Measurements from ENCODE around the gene TM4SF18.

GRCh38 chr3:149368674-149369497 is 35.5 kb upstream of the TM4SF18 start:
- no peak for TF ChIP-seq EZH2 (IDR thresholded peaks at IDR 0.05; ENCODE audit: low read depth, unreplicated experiment)
- no peak for TF ChIP-seq NANOG (IDR thresholded peaks at IDR 0.05; ENCODE audit: borderline replicate concordance)
- no peak for TF ChIP-seq CTCF (conservative IDR thresholded peaks at IDR 0.05; ENCODE audit: low read depth in 2 of 2)
- TF ChIP-seq POLR2AphosphoS5 (IDR thresholded peaks at IDR 0.05; ENCODE audit: low read depth), result no peak
- no peak for TF ChIP-seq CREB1 (CRISPR knock-in tag; IDR thresholded peaks at IDR 0.05; ENCODE audit: low read depth)
- no peak for TF ChIP-seq EZH2phosphoT487 (IDR thresholded peaks at IDR 0.05; ENCODE audit: unreplicated experiment)
- no peak for TF ChIP-seq JUNB (IDR thresholded peaks at IDR 0.05; ENCODE audit: unreplicated experiment)
- TF ChIP-seq REST (IDR thresholded peaks at IDR 0.05; ENCODE audit: unreplicated experiment), result no peak
- no peak for TF ChIP-seq STAT1 (IDR thresholded peaks at IDR 0.05; ENCODE audit: unreplicated experiment)
- no peak for TF ChIP-seq ZNF114 (CRISPR knock-in tag; IDR thresholded peaks at IDR 0.05)
- TF ChIP-seq ETS1 (IDR thresholded peaks at IDR 0.05), result no peak
- TF ChIP-seq ZNF462 (CRISPR knock-in tag; IDR thresholded peaks at IDR 0.05), result no peak
- no peak for TF ChIP-seq ZNF331 (CRISPR knock-in tag; IDR thresholded peaks at IDR 0.05; ENCODE audit: low read depth)
